Renal cortical epithelial cell (primary cell): ENCODE data around the gene TLN1. TPM values are rescaled to one million over a fixed set of nuclear protein-coding genes. Genes with fewer than 3 reads are reported as not detected.
A peak's percentile ranks its signal among the peaks of the same experiment; 100 is the strongest.

Experiments
- DNase-seq: peaks from one replicate; pipeline ENCODE4 v3.0.0-alpha.2; 2011; ENCODE audit warnings: low read depth
- total RNA-seq: library from RNA; depleted of rRNA; stranded (reverse); fragments of >200 nt; gene quantifications from 2 replicates; pipeline ENCODE4 v1.2.3, GENCODE V29; 2014

The TLN1 gene
- total RNA-seq, 1 donor from 2014 or later: 772 TPM

DNA sequence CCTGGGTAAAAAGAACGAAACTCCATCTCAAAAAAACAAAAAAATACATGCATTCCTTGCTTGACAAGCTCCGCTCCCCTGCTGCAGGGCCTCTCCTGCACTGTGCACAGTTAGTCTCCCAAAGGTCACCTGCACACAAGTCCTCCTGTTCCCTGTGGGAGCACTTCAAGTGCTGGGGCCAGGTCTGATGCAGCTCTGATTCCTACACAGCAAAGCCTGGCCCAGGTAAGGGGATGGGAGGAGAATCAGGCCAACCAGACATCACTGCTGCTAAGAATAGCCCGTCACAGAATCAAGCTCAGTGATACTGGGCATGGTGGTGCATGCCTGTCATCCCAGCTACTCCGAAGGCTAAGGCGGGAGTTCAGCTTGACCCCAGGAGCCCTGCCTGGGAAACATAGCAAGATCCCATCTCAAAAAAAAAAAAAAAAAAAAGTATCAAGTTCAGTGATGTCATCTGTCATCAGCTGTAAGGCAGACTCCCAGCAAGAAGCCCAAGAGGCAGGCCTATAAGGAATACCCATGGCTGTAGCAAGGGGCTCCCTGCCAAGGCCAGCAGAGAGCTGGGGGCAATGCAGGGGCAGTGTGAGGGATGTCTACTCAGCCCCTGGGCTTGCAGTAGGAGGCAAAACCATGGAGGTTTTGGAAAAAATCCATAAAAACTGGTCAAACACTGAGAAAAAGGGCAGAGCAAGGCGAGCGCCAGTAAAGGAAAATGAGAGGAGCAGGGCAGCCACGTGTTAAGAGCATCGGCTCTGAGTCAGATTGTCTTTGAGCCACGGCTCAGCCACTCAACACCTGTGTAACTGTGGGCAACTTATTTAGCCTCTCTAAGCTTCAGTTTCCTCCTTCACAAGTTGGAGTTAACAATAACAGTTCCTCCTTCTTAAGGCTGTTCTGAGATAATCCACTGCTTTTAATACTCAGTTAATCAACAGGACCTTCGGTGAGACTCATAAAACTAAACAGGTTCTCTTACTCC, 45.5 kb downstream of the TLN1 start:
- DNase-seq: no peak

DNA sequence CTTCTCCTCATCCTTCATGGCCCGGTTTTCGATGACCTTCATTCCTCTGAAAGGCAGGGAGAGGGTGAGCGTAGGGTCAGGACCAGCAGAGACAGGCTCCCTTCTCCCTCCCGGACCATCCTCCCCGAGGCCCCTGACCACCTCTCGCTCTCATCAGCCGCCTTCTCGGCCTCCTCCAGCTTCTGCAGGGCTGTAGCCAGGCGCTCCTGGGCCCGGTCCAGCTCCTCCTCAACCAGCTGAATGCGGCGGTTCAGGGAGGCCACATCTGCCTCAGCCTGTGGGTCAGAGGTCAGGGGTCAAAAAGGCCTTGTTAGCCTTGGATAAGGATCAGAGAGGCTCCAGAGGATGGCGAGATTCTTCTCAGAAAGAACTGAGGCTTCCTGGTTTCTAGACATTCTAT, 46.5 kb downstream of the TLN1 start:
- no peak for DNase-seq

DNA sequence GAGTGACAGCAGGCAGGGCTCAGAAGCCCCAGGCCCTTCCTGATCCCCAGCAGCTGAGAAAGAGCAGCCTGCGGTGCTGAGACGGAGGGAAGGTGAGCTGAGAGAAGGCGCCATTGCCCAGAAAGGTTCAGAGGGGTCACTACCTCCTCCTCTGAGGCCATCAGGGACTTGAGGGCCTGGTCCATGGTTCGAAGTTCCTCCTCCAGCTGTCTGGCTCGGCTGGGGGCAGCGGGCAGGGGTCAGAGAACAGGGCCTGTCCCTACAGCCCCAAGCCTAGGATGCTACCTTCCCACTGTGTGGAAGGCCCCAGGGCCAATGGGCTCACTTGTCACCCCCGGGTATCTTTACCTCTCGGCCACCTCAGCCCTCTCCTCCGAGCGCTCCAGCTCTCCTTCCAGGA, 47.1 kb downstream of the TLN1 start:
- DNase-seq: no peak

DNA sequence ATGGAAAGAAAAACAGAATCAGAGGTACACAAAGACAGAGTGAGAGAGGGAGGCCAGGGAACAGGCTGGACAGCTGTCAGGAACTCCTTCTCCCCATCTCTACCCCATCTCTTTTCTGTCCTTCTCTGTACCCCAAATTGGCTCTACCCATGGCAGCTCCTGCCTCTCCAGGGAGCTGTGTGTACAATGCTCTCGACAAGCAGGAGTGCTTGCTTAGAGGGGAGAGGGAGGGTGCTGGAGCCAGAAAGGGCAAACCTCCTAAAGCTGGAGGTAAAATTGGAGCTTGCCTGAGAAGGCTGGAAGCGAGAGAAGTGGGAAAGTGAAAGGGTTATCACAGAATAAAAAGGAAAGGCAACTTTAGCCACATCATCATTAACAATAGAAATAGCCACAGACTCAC, 48.7 kb downstream of the TLN1 start:
- DNase-seq: no peak

DNA sequence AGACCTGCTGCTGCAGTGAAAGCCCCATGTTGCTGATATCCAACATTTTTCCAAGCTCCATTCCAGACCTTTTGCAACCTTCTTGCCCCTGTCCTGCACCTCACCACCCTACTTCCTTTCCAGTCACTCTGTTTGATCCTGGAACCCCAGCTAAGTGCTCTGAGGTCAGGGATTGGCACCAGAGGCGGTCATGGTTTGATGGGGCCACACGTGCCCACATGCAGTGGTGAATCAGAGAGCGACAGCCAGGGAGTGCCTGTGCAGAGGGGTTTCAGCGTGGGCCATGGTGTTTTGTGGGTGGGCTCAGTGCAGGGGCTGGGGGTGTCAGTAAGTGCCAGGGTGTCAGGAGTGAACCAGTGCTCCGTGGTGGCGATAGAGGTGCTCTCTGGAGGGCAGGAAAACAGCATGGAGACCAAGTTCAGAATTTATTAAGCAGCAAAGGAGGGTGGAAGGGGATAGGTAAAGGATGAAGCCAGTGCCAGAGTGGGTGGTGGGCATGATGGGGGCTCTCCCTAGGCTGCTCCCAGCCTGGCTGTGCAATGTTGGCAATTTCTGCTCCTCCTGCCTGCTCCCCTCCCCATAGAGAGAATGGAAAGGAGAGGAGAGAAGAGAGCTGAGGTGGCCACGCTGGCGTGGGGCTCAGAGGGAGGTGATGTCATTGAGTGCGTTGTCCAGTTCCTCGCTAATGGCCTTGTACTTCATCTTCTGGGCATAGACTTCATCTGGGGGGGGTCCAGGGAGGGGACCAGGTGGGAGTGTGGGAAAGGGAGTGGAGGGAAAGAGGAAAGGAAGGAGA, 49.3 kb downstream of the TLN1 start:
- no peak for DNase-seq

DNA sequence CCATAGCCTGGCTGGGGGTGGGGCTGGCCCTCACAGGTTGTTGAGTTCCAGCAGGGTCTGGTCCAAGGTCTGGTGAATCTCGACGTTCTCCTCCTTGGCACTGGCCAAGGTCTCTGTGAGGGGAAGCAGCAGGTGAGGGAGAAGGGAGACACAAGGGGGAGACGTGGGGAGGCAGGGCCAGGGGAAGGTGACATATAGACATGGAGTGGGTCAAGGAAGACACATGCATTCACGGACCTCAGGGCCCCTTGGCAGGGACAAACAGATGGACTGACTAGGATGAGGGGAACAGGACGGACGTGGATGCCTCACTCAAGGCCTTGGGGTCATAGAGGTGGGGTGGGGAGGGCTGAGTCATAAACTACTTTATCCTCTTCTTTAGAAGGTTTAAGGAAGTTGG, 49.9 kb downstream of the TLN1 start:
- no peak for DNase-seq

DNA sequence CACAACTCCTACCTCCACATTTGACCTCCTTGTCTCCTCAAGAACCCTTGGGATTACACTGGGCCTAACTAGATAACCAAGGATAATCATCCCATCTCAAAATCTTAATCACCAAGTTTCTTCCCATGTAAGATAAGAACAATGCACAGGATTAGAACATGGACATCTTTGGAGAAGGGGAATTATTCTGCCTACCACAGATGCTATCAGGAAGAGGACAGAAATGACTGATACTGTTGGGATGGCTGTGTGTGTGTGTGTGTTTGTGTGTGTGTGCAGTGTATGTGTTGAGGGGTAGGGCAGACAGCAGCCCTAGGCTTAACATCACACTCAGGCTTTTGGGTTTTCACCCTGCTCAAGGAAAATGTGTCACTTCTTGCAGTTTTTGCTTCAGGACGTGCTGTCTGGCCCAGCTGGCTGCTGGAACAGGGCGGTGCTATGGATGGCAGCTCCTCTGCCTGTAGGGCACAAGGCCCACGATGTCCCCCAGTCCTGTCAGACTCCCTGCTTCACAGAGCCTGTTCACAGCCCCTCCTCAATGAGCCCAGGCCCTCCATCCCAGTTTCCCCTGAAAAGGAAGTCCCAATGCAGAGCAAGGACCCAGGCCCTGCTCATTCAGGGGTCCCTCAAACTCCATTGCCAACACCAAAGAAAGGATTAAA, 50.5 kb downstream of the TLN1 start:
- no peak for DNase-seq

DNA sequence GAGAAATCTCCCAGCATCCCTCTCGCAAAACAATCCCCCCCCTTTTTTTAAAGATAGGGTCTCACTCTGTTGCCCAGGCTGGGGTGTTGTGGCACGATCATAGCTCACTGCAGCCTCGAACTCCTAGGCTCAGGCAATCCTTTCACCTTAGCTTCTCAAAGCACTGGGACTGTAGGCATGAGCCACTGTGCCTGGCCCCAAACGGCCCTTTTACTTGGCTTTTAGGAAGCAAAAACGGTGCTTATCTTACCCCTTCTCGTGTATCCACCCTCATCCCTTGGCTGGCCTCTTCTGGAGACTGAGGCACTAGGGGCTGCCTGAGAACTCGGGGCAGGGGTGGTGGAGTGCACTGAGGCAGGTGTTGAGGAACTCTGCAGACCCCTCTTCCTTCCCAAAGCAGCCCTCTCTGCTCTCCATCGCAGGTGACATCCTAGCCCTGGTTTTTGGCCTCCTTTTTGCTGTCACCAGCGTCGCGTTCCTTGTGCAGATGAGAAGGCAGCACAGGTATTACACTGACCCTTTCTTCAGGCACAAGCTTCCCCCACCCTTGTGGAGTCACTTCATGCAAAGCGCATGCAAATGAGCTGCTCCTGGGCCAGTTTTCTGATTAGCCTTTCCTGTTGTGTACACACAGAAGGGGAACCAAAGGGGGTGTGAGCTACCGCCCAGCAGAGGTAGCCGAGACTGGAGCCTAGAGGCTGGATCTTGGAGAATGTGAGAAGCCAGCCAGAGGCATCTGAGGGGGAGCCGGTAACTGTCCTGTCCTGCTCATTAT, 51.5 kb downstream of the TLN1 start:
- no peak for DNase-seq

DNA sequence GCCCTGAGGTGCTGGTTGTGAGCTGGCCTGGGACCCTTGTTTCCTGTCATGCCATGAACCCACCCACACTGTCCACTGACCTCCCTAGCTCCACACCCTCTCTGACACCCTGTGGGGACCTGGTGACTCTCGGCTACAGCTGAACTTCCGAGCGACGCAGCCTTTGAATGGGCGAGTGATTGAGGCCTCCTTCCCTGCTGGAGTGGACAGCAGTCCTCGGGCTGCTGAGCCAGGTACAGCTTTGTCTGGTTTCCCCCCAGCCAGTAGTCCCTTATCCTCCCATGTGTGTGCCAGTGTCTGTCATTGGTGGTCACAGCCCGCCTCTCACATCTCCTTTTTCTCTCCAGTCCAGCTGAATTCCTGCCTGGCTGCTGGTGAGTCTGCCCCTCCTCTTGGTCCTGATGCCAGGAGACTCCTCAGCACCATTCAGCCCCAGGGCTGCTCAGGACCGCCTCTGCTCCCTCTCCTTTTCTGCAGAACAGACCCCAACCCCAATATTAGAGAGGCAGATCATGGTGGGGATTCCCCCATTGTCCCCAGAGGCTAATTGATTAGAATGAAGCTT, 52.1 kb downstream of the TLN1 start:
- DNase-seq: no peak

DNA sequence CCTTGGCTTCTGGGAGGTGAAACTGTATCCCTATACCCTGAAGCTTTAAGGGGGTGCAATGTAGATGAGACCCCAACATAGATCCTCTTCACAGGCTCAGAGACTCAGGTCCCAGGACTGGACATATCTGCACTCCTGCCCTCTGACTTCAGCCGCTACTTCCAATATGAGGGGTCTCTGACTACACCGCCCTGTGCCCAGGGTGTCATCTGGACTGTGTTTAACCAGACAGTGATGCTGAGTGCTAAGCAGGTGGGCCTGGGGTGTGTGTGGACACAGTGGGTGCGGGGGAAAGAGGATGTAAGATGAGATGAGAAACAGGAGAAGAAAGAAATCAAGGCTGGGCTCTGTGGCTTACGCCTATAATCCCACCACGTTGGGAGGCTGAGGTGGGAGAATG, 52.9 kb downstream of the TLN1 start:
- no peak for DNase-seq

DNA sequence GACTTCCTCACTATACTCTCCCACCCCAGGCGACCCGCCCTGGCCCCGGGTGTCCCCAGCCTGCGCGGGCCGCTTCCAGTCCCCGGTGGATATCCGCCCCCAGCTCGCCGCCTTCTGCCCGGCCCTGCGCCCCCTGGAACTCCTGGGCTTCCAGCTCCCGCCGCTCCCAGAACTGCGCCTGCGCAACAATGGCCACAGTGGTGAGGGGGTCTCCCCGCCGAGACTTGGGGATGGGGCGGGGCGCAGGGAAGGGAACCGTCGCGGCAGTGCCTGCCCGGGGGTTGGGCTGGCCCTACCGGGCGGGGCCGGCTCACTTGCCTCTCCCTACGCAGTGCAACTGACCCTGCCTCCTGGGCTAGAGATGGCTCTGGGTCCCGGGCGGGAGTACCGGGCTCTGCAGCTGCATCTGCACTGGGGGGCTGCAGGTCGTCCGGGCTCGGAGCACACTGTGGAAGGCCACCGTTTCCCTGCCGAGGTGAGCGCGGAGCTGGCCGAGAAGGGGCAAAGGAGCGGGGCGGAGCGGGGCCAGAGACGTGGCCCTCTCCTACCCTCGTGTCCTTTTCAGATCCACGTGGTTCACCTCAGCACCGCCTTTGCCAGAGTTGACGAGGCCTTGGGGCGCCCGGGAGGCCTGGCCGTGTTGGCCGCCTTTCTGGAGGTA, 56.1 kb downstream of the TLN1 start:
- no peak for DNase-seq

DNA sequence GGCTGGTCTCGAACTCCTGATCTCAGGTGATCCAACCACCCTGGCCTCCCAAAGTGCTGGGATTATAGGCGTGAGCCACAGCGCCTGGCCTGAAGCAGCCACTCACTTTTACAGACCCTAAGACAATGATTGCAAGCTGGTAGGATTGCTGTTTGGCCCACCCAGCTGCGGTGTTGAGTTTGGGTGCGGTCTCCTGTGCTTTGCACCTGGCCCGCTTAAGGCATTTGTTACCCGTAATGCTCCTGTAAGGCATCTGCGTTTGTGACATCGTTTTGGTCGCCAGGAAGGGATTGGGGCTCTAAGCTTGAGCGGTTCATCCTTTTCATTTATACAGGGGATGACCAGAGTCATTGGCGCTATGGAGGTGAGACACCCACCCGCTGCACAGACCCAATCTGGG, 56.8 kb downstream of the TLN1 start:
- no peak for DNase-seq

DNA sequence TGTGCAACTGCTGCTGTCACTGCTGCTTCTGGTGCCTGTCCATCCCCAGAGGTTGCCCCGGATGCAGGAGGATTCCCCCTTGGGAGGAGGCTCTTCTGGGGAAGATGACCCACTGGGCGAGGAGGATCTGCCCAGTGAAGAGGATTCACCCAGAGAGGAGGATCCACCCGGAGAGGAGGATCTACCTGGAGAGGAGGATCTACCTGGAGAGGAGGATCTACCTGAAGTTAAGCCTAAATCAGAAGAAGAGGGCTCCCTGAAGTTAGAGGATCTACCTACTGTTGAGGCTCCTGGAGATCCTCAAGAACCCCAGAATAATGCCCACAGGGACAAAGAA, 58.0 kb downstream of the TLN1 start:
- no peak for DNase-seq

DNA sequence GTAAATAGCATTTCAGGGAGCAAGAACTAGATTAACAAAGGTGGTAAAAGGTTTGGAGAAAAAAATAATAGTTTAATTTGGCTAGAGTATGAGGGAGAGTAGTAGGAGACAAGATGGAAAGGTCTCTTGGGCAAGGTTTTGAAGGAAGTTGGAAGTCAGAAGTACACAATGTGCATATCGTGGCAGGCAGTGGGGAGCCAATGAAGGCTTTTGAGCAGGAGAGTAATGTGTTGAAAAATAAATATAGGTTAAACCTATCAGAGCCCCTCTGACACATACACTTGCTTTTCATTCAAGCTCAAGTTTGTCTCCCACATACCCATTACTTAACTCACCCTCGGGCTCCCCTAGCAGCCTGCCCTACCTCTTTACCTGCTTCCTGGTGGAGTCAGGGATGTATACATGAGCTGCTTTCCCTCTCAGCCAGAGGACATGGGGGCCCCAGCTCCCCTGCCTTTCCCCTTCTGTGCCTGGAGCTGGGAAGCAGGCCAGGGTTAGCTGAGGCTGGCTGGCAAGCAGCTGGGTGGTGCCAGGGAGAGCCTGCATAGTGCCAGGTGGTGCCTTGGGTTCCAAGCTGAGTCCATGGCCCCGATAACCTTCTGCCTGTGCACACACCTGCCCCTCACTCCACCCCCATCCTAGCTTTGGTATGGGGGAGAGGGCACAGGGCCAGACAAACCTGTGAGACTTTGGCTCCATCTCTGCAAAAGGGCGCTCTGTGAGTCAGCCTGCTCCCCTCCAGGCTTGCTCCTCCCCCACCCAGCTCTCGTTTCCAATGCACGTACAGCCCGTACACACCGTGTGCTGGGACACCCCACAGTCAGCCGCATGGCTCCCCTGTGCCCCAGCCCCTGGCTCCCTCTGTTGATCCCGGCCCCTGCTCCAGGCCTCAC, 58.6 kb downstream of the TLN1 start, which contains the start of gene CA9:
TSS of gene CA9 (plus strand) at position 797 of the 893 bp plus-strand sequence. CDS start at position 829, 32 bp downstream.
- DNase-seq: no peak

DNA sequence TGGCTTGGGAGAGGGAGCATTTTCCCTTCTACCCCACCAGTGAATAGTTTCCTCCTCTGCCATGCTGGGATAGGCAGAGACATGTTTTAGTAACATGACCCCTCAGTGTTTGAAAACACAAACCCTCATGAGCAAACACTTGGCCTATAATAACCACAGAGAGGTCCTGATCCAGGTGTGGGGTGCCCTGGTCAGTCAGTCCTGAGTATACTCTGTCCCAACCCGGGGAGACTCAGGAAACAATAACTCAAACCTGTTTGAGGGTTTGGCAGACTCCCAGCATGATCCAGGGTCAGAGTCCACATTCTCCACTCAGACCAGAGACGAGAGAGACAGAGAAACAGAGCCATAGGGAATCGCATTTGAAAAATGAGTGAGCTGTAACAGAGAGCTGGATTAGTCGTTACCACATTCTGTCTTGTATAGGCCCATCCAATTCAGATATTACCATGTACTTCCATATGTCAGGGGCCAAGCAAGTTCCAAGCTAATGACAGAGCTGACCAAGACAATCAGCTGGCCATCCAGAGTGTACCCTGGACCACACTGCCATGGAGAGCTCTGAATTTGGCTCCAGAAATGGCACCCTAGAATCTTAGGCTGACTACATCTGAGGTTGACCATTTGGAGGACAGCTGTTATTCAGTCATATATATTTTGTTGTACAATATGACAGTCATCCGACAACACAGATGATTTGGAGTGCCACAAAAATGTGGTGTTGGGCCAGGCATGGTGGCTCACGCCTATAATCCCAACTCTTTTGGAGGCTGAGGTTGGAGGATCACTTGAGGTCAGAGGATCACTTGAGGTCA, 62.5 kb downstream of the TLN1 start:
- DNase-seq: peak; percentile 93

DNA sequence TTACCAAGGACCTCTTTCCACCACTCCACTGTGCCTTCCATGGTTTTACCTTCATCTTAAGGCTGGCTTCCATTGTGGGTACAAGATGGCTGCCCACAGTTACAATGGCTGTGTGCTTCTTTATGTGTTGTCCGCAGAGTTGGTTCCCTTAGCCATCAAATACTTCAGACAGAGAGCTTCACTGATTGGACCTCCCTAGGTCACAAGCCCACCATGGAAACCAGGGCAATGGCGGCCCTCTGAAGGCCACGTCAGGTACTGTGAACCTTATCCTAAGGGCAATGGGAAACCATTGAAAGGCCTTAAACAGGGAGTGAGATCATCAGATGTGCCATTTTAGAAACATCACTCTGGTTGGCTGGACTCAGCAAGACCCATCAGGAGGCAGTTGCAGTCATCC, 64.1 kb downstream of the TLN1 start:
- DNase-seq: no peak

DNA sequence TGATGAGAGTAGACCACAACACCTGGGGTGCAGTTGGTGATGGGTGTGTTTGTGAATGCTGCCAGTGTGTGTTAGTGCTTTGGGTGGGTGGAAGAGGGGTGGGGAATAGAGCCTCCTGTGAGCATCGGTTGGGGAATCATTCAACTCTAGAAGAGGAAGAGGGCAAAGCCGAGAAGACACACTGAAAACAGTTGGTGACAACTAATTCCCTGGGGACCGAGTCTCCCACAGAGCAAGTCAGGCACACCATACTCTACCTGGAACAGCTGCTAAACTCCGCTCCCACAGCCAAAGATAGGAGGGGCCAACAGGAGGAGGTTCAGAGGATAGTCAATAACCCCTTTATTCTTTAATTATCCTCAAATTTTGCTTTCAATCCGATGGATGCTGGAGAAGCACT, 65.4 kb downstream of the TLN1 start:
- DNase-seq: no peak

DNA sequence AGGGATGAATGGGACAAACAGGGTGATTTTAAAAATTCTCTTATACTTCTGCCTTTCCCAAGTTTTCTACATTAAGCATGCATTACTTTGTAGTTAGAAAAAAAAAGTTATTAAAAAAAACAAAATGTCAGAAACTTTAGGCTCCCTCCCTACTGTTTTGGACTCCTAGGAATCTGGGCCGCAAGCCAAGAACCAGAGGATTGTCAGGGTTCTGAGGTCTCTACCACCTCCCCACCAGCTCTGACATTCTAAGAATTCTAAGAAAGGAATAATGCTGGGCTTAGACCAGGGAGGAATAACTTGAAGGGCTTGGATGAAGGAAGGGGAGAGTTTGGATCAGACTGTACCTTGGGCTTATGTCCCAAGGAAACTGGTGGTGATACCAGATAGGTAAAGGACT, 66.0 kb downstream of the TLN1 start:
- DNase-seq: peak; percentile 53

DNA sequence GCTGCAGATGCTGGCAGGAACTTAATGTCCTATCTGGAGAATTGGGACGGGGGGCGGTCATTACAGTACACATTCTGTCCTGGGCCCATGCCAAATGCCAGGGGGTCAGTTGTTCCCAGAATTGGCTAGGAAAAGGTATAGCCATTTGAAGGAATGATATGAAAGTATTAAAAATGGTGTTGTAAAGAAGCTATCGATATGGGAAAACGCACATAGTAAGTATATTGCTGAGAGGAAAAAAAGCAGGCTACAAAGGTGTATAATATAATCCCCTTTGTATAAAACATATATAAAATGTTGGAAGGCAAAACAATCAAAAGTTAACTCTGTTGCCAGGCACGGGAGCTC, 66.5 kb downstream of the TLN1 start:
- DNase-seq: no peak
